ENCODE data around the gene CLSTN1.
A peak's percentile ranks its signal among the peaks of the same experiment; 100 is the strongest.

CLSTN1 gene

GRCh38 chr1:9863371-9863770, 39.6 kb upstream of the CLSTN1 start:
- Histone ChIP-seq H3K27me3 (no peaks in the 10 kb centered on the region), H3K9me3 (no peaks in the 10 kb centered on the region), H3K4me1 (no peaks in the 10 kb centered on the region), H3K36me3 (no peaks in the 10 kb centered on the region), H3K4me3 (ENCODE audit: low read depth, low read length) (no peak overlapping the region)
- no peak for DNase-seq
- TF ChIP-seq, protein P1, sequence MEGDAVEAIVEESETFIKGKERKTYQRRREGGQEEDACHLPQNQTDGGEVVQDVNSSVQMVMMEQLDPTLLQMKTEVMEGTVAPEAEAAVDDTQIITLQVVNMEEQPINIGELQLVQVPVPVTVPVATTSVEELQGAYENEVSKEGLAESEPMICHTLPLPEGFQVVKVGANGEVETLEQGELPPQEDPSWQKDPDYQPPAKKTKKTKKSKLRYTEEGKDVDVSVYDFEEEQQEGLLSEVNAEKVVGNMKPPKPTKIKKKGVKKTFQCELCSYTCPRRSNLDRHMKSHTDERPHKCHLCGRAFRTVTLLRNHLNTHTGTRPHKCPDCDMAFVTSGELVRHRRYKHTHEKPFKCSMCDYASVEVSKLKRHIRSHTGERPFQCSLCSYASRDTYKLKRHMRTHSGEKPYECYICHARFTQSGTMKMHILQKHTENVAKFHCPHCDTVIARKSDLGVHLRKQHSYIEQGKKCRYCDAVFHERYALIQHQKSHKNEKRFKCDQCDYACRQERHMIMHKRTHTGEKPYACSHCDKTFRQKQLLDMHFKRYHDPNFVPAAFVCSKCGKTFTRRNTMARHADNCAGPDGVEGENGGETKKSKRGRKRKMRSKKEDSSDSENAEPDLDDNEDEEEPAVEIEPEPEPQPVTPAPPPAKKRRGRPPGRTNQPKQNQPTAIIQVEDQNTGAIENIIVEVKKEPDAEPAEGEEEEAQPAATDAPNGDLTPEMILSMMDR (IDR thresholded peaks at IDR 0.05; ENCODE audit: low read depth, low read length) = no peak

GRCh38 chr1:9861360-9861759, 37.6 kb upstream of the CLSTN1 start:
- no peak overlapping the region for H3K4me3 ChIP-seq (ENCODE audit: low read depth, low read length)
- H3K4me1 ChIP-seq = no peaks in the 10 kb centered on the region
- no peaks in the 10 kb centered on the region for H3K27me3 ChIP-seq
- TF ChIP-seq, protein P1 (IDR thresholded peaks at IDR 0.05; ENCODE audit: low read depth, low read length) = peak; percentile 16; the same call in 1 of the 2 replicates
- no peaks in the 10 kb centered on the region for H3K9me3 ChIP-seq
- peak; percentile 62 for DNase-seq
- H3K36me3 ChIP-seq = no peaks in the 10 kb centered on the region

- Histone ChIP-seq H3K4me3 (ENCODE audit: low read depth, low read length) (no peak overlapping the region), H3K9me3 (no peaks in the 10 kb centered on the region), H3K36me3 (no peaks in the 10 kb centered on the region), H3K27me3 (no peaks in the 10 kb centered on the region), H3K4me1 (no peaks in the 10 kb centered on the region)
- TF ChIP-seq, protein P1 (IDR thresholded peaks at IDR 0.05; ENCODE audit: low read depth, low read length) = no peak
- DNase-seq = no peak
Observed at GRCh38 chr1:9860887-9861286, 37.1 kb upstream of the CLSTN1 start.

GRCh38 chr1:9859281-9860014, 35.7 kb upstream of the CLSTN1 start:
- DNase-seq = no peak

DNA sequence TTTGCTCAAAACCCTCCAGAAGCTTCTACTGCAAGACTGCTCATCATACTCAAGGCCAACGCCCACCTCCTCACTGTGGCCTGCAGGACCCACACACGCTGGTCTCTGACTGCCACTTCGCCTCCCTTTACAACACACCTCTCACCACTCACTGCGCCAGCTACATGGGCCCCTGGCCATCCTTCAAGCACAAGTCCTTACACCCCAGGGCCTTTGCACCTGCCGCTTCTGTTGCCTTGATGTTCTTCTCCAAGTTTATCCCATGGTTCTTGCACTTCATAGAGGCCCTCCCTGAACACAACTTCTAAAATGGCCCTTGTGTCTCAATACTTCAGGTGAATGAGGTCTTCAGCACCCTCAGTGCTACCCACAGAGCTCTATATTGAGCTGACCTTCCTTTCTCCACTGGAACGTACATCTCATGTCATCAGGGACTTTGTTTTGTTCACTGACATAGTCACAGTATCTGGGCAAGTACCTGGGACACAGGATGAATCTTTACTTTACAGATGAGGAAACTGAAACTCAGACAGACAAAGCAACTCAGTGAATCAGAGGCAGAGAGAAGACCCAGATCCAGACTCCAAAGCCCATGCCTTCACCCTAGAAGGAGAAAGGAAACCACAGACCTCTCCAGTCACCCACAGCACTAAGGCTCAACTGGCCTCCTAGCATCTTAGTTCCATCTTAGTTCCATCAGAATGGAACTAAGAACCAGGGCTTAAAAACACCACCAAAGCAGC, 34.7 kb upstream of the CLSTN1 start:
- Histone ChIP-seq H3K4me1 (no peaks in the 10 kb centered on the region), H3K4me3 (ENCODE audit: low read depth, low read length) (no peak overlapping the region), H3K9me3 (no peaks in the 10 kb centered on the region), H3K36me3 (no peaks in the 10 kb centered on the region), H3K27me3 (no peaks in the 10 kb centered on the region)
- TF ChIP-seq, protein P1 (IDR thresholded peaks at IDR 0.05; ENCODE audit: low read depth, low read length) = no peak
- no peak for DNase-seq

More at GRCh38 chr1:9859281-9860014, 35.7 kb upstream of the CLSTN1 start:
- H3K4me3 ChIP-seq (ENCODE audit: low read depth, low read length) = no peak overlapping the region
- H3K36me3 ChIP-seq = no peaks in the 10 kb centered on the region
- TF ChIP-seq, protein P1 (IDR thresholded peaks at IDR 0.05; ENCODE audit: low read depth, low read length) = no peak
- H3K4me1 ChIP-seq = no peaks in the 10 kb centered on the region
- no peaks in the 10 kb centered on the region for H3K27me3 ChIP-seq
- no peaks in the 10 kb centered on the region for H3K9me3 ChIP-seq

DNA sequence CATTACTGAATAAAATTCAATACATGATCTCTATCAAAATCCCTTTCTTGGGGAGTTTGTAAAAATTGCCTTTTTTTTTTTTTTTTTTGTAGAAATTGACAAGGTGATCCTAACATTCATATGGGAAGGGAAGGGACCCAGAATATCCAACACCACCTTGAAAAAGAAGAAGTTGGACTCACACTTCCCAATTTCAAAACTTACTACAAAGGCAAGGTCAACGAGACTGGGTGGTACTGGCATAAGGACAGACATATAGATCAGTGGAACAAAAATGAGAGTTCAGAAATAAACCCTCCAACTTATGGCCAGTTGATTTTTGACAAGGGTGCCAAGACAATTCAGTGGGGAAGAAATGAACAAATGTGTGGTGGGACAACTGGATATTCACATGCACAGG, 31.4 kb upstream of the CLSTN1 start:
- Histone ChIP-seq H3K27me3 (no peaks in the 10 kb centered on the region), H3K36me3 (no peaks in the 10 kb centered on the region), H3K4me3 (ENCODE audit: low read depth, low read length) (no peak overlapping the region), H3K9me3 (no peaks in the 10 kb centered on the region), H3K4me1 (no peaks in the 10 kb centered on the region)
- no peak for DNase-seq
- TF ChIP-seq, protein P1 (IDR thresholded peaks at IDR 0.05; ENCODE audit: low read depth, low read length) = no peak
